ENCODE data around the gene GPX8.

GRCh38 chr5:55160493-55161209 lies 680 bp downstream of the GPX8 start:
- TF ChIP-seq CTCF (IDR thresholded peaks at IDR 0.05 in 4 of 5, conservative IDR thresholded peaks at IDR 0.05 in 1 of 5) (no peak), POLR2A (IDR thresholded peaks at IDR 0.05) (peak; percentile 13 to 48)
